ENCODE data around the gene CADPS2. TPM values are rescaled to one million over a fixed set of nuclear protein-coding genes. Genes with fewer than 3 reads are reported as not detected.

Gene CADPS2
- polyA plus RNA-seq, 1 donor, result 15.1 TPM

GRCh38 chr7:122468945-122469344 is 417.3 kb downstream of the CADPS2 start:
- no peak for DNase-seq
- H3K4me3 ChIP-seq (ENCODE audit: low read length), result no peak overlapping the region
- no peaks in the 10 kb centered on the region for H3K36me3 ChIP-seq (ENCODE audit: control insufficient read depth, insufficient read depth, low read length)
- 60% methylated on average over 2 of the region's 2 CpGs for WGBS (ENCODE audit: insufficient coverage, low lambda C conversion rate)
- no peaks in the 10 kb centered on the region for H3K27me3 ChIP-seq (ENCODE audit: control insufficient read depth, insufficient read depth, low read length)
- no peaks in the 10 kb centered on the region for H3K9me3 ChIP-seq (ENCODE audit: control insufficient read depth, low read depth, low read length)
- no peak overlapping the region for H3K27ac ChIP-seq (ENCODE audit: low read length)
- no peaks in the 10 kb centered on the region for H3K4me1 ChIP-seq (ENCODE audit: control insufficient read depth, insufficient read depth, low read length)

GRCh38 chr7:122467661-122468449 is 418.4 kb downstream of the CADPS2 start:
- no peaks in the 10 kb centered on the region for H3K27me3 ChIP-seq (ENCODE audit: control insufficient read depth, insufficient read depth, low read length)
- no peak overlapping the region for H3K4me3 ChIP-seq (ENCODE audit: low read length)
- 33% methylated on average over 2 of the region's 4 CpGs for WGBS (ENCODE audit: insufficient coverage, low lambda C conversion rate)
- peak; percentile 3 to 34 for DNase-seq
- no peaks in the 10 kb centered on the region for H3K4me1 ChIP-seq (ENCODE audit: control insufficient read depth, insufficient read depth, low read length)
- no peak overlapping the region for H3K27ac ChIP-seq (ENCODE audit: low read length)
- H3K9me3 ChIP-seq (ENCODE audit: control insufficient read depth, low read depth, low read length), result no peaks in the 10 kb centered on the region
- H3K36me3 ChIP-seq (ENCODE audit: control insufficient read depth, insufficient read depth, low read length), result no peaks in the 10 kb centered on the region

DNA sequence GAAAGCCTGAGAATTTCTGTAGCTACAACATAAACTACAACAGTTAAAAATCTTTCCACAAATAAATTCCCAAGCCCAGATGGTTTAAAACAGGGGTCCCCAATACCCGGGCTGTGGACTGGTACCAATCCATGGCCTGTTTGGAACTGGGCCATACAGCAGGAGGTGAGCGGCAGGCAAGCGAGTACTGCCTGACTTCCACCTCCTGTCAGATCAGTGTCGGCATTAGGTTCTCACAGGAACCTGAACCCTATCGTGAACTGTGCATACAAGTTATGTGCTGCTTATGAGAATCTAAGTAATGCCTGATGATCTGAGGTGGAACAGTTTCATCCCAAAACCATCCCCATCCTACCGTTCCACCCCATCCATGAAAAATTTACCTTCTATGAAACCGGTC is 421.0 kb downstream of the CADPS2 start:
- no peaks in the 10 kb centered on the region for H3K36me3 ChIP-seq (ENCODE audit: control insufficient read depth, insufficient read depth, low read length)
- H3K9me3 ChIP-seq (ENCODE audit: control insufficient read depth, low read depth, low read length), result no peaks in the 10 kb centered on the region
- H3K27me3 ChIP-seq (ENCODE audit: control insufficient read depth, insufficient read depth, low read length), result no peaks in the 10 kb centered on the region
- no peak for DNase-seq
- no peak overlapping the region for H3K27ac ChIP-seq (ENCODE audit: low read length)
- H3K4me3 ChIP-seq (ENCODE audit: low read length), result no peak overlapping the region
- no peaks in the 10 kb centered on the region for H3K4me1 ChIP-seq (ENCODE audit: control insufficient read depth, insufficient read depth, low read length)
- WGBS (ENCODE audit: insufficient coverage, low lambda C conversion rate), result no CpG with 5 or more reads among the region's 7 CpGs

DNA sequence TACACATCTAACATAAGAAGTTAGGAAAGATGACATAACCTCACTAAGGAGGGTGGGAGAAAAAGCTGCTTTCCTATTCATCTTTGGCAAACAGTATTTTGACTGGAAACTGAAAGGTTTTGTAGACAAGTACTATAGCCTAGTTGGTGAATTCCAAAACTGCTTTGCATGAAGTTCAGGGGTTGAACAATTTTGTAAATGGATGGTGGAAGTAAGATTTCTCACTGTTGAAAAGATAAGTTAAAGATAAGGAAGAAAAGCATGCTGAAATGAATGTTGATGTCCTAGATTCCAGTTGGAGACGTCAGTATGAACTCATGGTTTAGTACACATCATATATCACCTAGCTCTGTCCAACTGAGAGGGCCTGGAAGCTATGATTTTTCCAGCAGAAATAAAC is 422.6 kb downstream of the CADPS2 start:
- Histone ChIP-seq H3K27ac (ENCODE audit: low read length) (no peak overlapping the region), H3K4me3 (ENCODE audit: low read length) (no peak overlapping the region), H3K27me3 (ENCODE audit: control insufficient read depth, insufficient read depth, low read length) (no peaks in the 10 kb centered on the region), H3K4me1 (ENCODE audit: control insufficient read depth, insufficient read depth, low read length) (no peaks in the 10 kb centered on the region), H3K36me3 (ENCODE audit: control insufficient read depth, insufficient read depth, low read length) (no peaks in the 10 kb centered on the region), H3K9me3 (ENCODE audit: control insufficient read depth, low read depth, low read length) (no peaks in the 10 kb centered on the region)
- no CpG with 5 or more reads among the region's 1 CpG for WGBS (ENCODE audit: insufficient coverage, low lambda C conversion rate)
- no peak for DNase-seq

DNA sequence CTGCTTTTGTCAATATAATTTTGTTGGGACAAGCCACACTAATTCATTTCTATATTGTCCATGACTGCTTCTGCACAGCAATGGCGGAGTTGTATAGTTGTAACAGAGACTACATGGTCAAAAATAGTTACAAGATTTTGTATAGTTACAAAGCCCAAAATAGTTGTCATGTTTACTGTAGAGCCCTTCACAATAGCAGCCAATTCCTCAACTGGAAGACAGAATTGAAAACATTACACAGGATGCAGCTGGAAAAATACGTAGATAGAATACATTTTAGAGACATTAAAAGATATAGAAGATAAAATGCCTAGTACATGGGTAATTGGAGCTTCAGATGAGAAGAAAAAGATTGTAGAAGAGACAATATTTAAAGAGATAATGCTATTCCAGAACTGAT is 425.3 kb downstream of the CADPS2 start:
- Histone ChIP-seq H3K9me3 (ENCODE audit: control insufficient read depth, low read depth, low read length) (no peaks in the 10 kb centered on the region), H3K27me3 (ENCODE audit: control insufficient read depth, insufficient read depth, low read length) (no peaks in the 10 kb centered on the region), H3K4me1 (ENCODE audit: control insufficient read depth, insufficient read depth, low read length) (no peaks in the 10 kb centered on the region), H3K27ac (ENCODE audit: low read length) (no peak overlapping the region), H3K36me3 (ENCODE audit: control insufficient read depth, insufficient read depth, low read length) (no peaks in the 10 kb centered on the region), H3K4me3 (ENCODE audit: low read length) (no peak overlapping the region)
- WGBS (ENCODE audit: insufficient coverage, low lambda C conversion rate), result 100% methylated on average over 1 of the region's 2 CpGs
- DNase-seq, result no peak

- DNase-seq, result peak in 1 of 2 donors; percentile 8
- 0% methylated on average over 1 of the region's 3 CpGs for WGBS (ENCODE audit: insufficient coverage, low lambda C conversion rate)
- Histone ChIP-seq H3K4me1 (ENCODE audit: control insufficient read depth, insufficient read depth, low read length) (no peaks in the 10 kb centered on the region), H3K27ac (ENCODE audit: low read length) (no peak overlapping the region), H3K36me3 (ENCODE audit: control insufficient read depth, insufficient read depth, low read length) (no peaks in the 10 kb centered on the region), H3K27me3 (ENCODE audit: control insufficient read depth, insufficient read depth, low read length) (no peaks in the 10 kb centered on the region), H3K4me3 (ENCODE audit: low read length) (no peak overlapping the region), H3K9me3 (ENCODE audit: control insufficient read depth, low read depth, low read length) (no peaks in the 10 kb centered on the region)
Observed at GRCh38 chr7:122457969-122458368, 428.3 kb downstream of the CADPS2 start.

DNA sequence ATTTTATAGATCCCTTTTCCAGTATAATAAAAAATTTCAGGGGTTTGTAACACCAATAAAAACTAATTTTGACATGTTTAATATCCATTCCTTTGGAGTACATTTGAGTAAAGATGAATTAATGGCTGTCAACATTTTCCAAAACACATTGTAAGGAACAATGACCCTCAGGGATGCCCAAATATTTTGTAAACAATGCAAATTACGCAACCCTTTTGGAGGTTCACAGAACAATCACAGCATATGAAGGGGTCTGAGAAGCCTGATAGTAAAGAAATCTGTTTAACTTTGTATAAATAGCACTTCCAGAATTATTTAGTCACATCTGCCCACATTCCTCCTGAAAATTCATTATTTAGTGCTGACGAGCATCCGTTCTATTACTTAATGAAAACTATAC is 428.9 kb downstream of the CADPS2 start:
- 58% methylated on average over 2 of the region's 3 CpGs for WGBS (ENCODE audit: insufficient coverage, low lambda C conversion rate)

GRCh38 chr7:122454776-122455507 is 431.3 kb downstream of the CADPS2 start:
- Histone ChIP-seq H3K4me3 (ENCODE audit: low read length) (no peak overlapping the region), H3K4me1 (ENCODE audit: control insufficient read depth, insufficient read depth, low read length) (no peaks in the 10 kb centered on the region), H3K9me3 (ENCODE audit: control insufficient read depth, low read depth, low read length) (no peaks in the 10 kb centered on the region), H3K36me3 (ENCODE audit: control insufficient read depth, insufficient read depth, low read length) (peaks cover 3% of the 10 kb centered on the region), H3K27me3 (ENCODE audit: control insufficient read depth, insufficient read depth, low read length) (no peaks in the 10 kb centered on the region), H3K27ac (ENCODE audit: low read length) (no peak overlapping the region)
- 100% methylated on average over 1 of the region's 4 CpGs for WGBS (ENCODE audit: insufficient coverage, low lambda C conversion rate)
- DNase-seq, result no peak

More for the DNA sequence above, 428.9 kb downstream of the CADPS2 start:
- H3K36me3 ChIP-seq (ENCODE audit: control insufficient read depth, insufficient read depth, low read length), result no peaks in the 10 kb centered on the region
- no peaks in the 10 kb centered on the region for H3K4me1 ChIP-seq (ENCODE audit: control insufficient read depth, insufficient read depth, low read length)
- no peaks in the 10 kb centered on the region for H3K9me3 ChIP-seq (ENCODE audit: control insufficient read depth, low read depth, low read length)
- H3K27ac ChIP-seq (ENCODE audit: low read length), result no peak overlapping the region
- DNase-seq, result no peak
- H3K27me3 ChIP-seq (ENCODE audit: control insufficient read depth, insufficient read depth, low read length), result no peaks in the 10 kb centered on the region
- H3K4me3 ChIP-seq (ENCODE audit: low read length), result no peak overlapping the region

DNA sequence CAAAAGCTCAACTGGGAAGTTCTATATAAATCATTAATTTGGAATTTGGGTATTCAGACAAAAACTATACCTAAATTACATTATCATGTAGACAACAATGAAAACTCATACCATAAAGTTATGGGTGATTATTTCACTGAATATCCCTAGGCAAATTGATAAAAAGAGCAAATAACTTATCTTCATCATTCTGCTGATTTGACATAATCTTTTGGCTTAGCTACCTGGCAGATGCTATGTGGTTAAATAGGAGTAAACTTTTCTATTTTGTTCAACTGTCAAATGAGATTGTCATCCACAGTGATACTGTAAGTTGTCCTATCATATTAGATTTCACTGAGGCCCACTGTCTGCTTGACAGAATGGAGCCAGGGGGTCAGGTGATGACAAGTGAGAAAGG is 432.8 kb downstream of the CADPS2 start:
- peaks cover 3% of the 10 kb centered on the region for H3K36me3 ChIP-seq (ENCODE audit: control insufficient read depth, insufficient read depth, low read length)
- H3K9me3 ChIP-seq (ENCODE audit: control insufficient read depth, low read depth, low read length), result no peaks in the 10 kb centered on the region
- no peaks in the 10 kb centered on the region for H3K4me1 ChIP-seq (ENCODE audit: control insufficient read depth, insufficient read depth, low read length)
- DNase-seq, result no peak
- H3K4me3 ChIP-seq (ENCODE audit: low read length), result no peak overlapping the region
- no peaks in the 10 kb centered on the region for H3K27me3 ChIP-seq (ENCODE audit: control insufficient read depth, insufficient read depth, low read length)
- no peak overlapping the region for H3K27ac ChIP-seq (ENCODE audit: low read length)

GRCh38 chr7:122448893-122449589 is 437.2 kb downstream of the CADPS2 start:
- DNase-seq, result no peak
- no peak overlapping the region for H3K4me3 ChIP-seq (ENCODE audit: low read length)
- H3K4me1 ChIP-seq (ENCODE audit: control insufficient read depth, insufficient read depth, low read length), result no peaks in the 10 kb centered on the region
- 100% methylated on average over 1 of the region's 5 CpGs for WGBS (ENCODE audit: insufficient coverage, low lambda C conversion rate)
- H3K27ac ChIP-seq (ENCODE audit: low read length), result no peak overlapping the region
- H3K9me3 ChIP-seq (ENCODE audit: control insufficient read depth, low read depth, low read length), result no peaks in the 10 kb centered on the region
- no peaks in the 10 kb centered on the region for H3K27me3 ChIP-seq (ENCODE audit: control insufficient read depth, insufficient read depth, low read length)
- peaks cover 3% of the 10 kb centered on the region for H3K36me3 ChIP-seq (ENCODE audit: control insufficient read depth, insufficient read depth, low read length)

Data from large intestine (tissue), 3 donors.